Smooth muscle cell (in vitro differentiated cells): ENCODE data around the gene RFWD3. TPM values are rescaled to one million over a fixed set of nuclear protein-coding genes. Genes with fewer than 3 reads are reported as not detected.

Experiments
- DNase-seq: peaks from one replicate; lab custom pipeline; 2025; ENCODE audit not compliant: unreplicated experiment; lab: John Stamatoyannopoulos, UW
- H2AFZ ChIP-seq: fragments of 200-600 bp; sonication (generic); 2 replicates; pipeline ENCODE4 v1.6.0; 2016; ENCODE audit warnings: antibody characterized with exemption, low read depth, mild to moderate bottlenecking
- H3F3A ChIP-seq: fragments of 200-600 bp; sonication (generic); 2 replicates; pipeline ENCODE4 v1.6.0; 2017; ENCODE audit warnings: antibody characterized with exemption, low read depth
- H3K27ac ChIP-seq: fragments of 200-600 bp; sonication (generic); 2 replicates; pipeline ENCODE4 v1.5.1; 2016; ENCODE audit warnings: low read depth, mild to moderate bottlenecking
- H3K27me3 ChIP-seq: fragments of 200-600 bp; sonication (generic); 2 replicates; pipeline ENCODE4 v1.6.1; 2016; ENCODE audit warnings: low read depth, mild to moderate bottlenecking
- H3K36me3 ChIP-seq: fragments of 200-600 bp; sonication (generic); 2 replicates; pipeline ENCODE4 v1.5.1; 2016; ENCODE audit warnings: low read depth
- H3K4me1 ChIP-seq: fragments of 200-600 bp; sonication (generic); 2 replicates; pipeline ENCODE4 v1.5.1; 2016; ENCODE audit warnings: low read depth
- H3K4me2 ChIP-seq: fragments of 200-600 bp; sonication (generic); 2 replicates; pipeline ENCODE4 v1.6.0; 2016; ENCODE audit warnings: mild to moderate bottlenecking
- H3K4me3 ChIP-seq: fragments of 200-600 bp; sonication (generic); 2 replicates; pipeline ENCODE4 v1.5.1; 2016; ENCODE audit warnings: mild to moderate bottlenecking
- H3K79me2 ChIP-seq: fragments of 200-600 bp; sonication (generic); 2 replicates; pipeline ENCODE4 v1.6.0; 2016; ENCODE audit warnings: low read depth, mild to moderate bottlenecking
- H3K9ac ChIP-seq: fragments of 200-600 bp; sonication (generic); 2 replicates; pipeline ENCODE4 v1.6.0; 2016; ENCODE audit warnings: low read depth
- H3K9me3 ChIP-seq: fragments of 200-600 bp; sonication (generic); replicated peaks from 2 replicates; pipeline ENCODE4 v1.5.1; 2016; ENCODE audit warnings: low read depth
- H4K20me1 ChIP-seq: fragments of 200-600 bp; sonication (generic); 2 replicates; pipeline ENCODE4 v1.6.0; 2016; ENCODE audit warnings: low read depth
- WGBS: methylation state at CpG from one replicate; pipeline ENCODE4 v1.1.7; 2016; ENCODE audit warnings: low lambda C conversion rate; 5-methylcytosine and 5-hydroxymethylcytosine counted together
- polyA plus RNA-seq: library from polyadenylated mRNA; unstranded; fragments of >200 nt; fragmentation: Nextera tagmentation; extraction: Ambion mirVana; gene quantifications from 2 replicates; pipeline ENCODE4 v1.2.1, GENCODE V29; 2016
- total RNA-seq: library from RNA; depleted of rRNA; stranded (reverse); fragments of >200 nt; gene quantifications from 2 replicates; pipeline ENCODE4 v1.2.3, GENCODE V29; 2014
- TF ChIP-seq, protein P1 (sequence below): fragments of 200-600 bp; sonication (generic); IDR thresholded peaks from 2 replicates; pipeline ENCODE4 v1.5.1; 2017; ENCODE audit warnings: borderline replicate concordance, mild to moderate bottlenecking, antibody characterized with exemption; ENCODE audit not compliant: insufficient read depth, poor library complexity, severe bottlenecking

The RFWD3 gene
- total and polyA plus RNA-seq, 2 experiments from 2014 or later, result 8.4 to 13.9 TPM

GRCh38 chr16:74575807-74576643, 90.7 kb downstream of the RFWD3 start:
- Histone ChIP-seq H2AFZ (no peak overlapping the region), H3F3A (no peaks in the 10 kb centered on the region), H3K79me2 (peaks cover 98% of the 10 kb centered on the region), H3K9ac (no peak overlapping the region), H3K27ac (no peak overlapping the region), H3K4me1 (no peaks in the 10 kb centered on the region), H3K27me3 (no peaks in the 10 kb centered on the region), H3K4me2 (no peak overlapping the region), H4K20me1 (peaks cover 100% of the 10 kb centered on the region), H3K9me3 (no peaks in the 10 kb centered on the region), H3K36me3 (no peaks in the 10 kb centered on the region), H3K4me3 (no peak overlapping the region)
- 83% methylated on average over 12 of the region's 12 CpGs for WGBS
- TF ChIP-seq, protein P1, sequence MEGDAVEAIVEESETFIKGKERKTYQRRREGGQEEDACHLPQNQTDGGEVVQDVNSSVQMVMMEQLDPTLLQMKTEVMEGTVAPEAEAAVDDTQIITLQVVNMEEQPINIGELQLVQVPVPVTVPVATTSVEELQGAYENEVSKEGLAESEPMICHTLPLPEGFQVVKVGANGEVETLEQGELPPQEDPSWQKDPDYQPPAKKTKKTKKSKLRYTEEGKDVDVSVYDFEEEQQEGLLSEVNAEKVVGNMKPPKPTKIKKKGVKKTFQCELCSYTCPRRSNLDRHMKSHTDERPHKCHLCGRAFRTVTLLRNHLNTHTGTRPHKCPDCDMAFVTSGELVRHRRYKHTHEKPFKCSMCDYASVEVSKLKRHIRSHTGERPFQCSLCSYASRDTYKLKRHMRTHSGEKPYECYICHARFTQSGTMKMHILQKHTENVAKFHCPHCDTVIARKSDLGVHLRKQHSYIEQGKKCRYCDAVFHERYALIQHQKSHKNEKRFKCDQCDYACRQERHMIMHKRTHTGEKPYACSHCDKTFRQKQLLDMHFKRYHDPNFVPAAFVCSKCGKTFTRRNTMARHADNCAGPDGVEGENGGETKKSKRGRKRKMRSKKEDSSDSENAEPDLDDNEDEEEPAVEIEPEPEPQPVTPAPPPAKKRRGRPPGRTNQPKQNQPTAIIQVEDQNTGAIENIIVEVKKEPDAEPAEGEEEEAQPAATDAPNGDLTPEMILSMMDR, result no peak
- DNase-seq, result no peak

- Histone ChIP-seq H3K4me3 (no peak overlapping the region), H3K79me2 (peaks cover 98% of the 10 kb centered on the region), H3F3A (no peaks in the 10 kb centered on the region), H3K4me1 (no peaks in the 10 kb centered on the region), H3K27ac (no peak overlapping the region), H3K9ac (no peak overlapping the region), H3K4me2 (no peak overlapping the region), H3K36me3 (no peaks in the 10 kb centered on the region), H3K9me3 (no peaks in the 10 kb centered on the region), H3K27me3 (no peaks in the 10 kb centered on the region), H2AFZ (no peak overlapping the region), H4K20me1 (peaks cover 100% of the 10 kb centered on the region)
- 94% methylated on average over 7 of the region's 7 CpGs for WGBS
- no peak for DNase-seq
- TF ChIP-seq, protein P1, result no peak
Measured at GRCh38 chr16:74575175-74575806, 91.4 kb downstream of the RFWD3 start.

DNA sequence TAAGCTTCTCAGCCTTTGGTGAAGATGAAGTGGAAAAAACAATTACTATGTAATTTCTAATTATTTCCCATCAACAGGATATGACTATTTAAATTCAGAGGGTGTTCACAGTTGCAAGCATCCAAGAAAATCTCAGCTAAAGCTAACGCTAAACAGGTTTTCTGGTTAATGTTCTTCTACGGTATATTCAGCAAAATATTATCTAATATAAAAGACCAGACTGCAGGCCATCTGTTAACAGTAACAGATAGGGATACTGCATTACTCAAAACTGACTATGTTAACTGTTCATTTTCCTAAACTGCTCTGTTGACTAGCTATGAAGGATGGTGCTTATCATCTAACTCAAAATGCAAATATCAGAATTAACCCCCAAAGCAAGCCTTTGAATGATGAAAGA, 92.5 kb downstream of the RFWD3 start:
- WGBS, result 40% methylated on average over 2 of the region's 2 CpGs
- no peak overlapping the region for H3K27ac ChIP-seq

More for the DNA sequence above, 92.5 kb downstream of the RFWD3 start:
- Histone ChIP-seq H3K4me3 (no peak overlapping the region), H3K4me1 (no peaks in the 10 kb centered on the region), H3K4me2 (no peak overlapping the region), H3K79me2 (peaks cover 98% of the 10 kb centered on the region), H2AFZ (no peak overlapping the region), H3K27me3 (no peaks in the 10 kb centered on the region), H3K9ac (no peak overlapping the region), H3K36me3 (no peaks in the 10 kb centered on the region), H3F3A (no peaks in the 10 kb centered on the region), H4K20me1 (peaks cover 100% of the 10 kb centered on the region), H3K9me3 (no peaks in the 10 kb centered on the region)
- DNase-seq, result no peak
- TF ChIP-seq, protein P1, result no peak
